Activated naive CD4-positive, alpha-beta T cell treated with anti-CD3 and anti-CD28 coated beads for 36 hours (primary cell): ENCODE data around the gene KSR2. TPM values are rescaled to one million over a fixed set of nuclear protein-coding genes. Genes with fewer than 3 reads are reported as not detected.
"Not testable (repeated sequence)": the region's sequence is repeated elsewhere in the genome, so short reads cannot be mapped to it uniquely, and the experiment has no call there.

Source experiments
- CTCF ChIA-PET: fragments of 350-600 bp; sonication (Branson Sonifier 250); formaldehyde crosslinking; loops from one replicate; lab custom pipeline; 2021; ENCODE audit warnings: antibody characterized with exemption; lab: Charles Lee
- DNase-seq: peaks from one replicate; pipeline ENCODE4 v3.0.0-alpha.2; 2020
- H3K27ac Mint-ChIP-seq: one replicate; pipeline ENCODE4 v1.8.0; 2021; ENCODE audit warnings: mild to moderate bottlenecking, mixed read lengths
- H3K27me3 Mint-ChIP-seq: one replicate; pipeline ENCODE4 v1.8.0; 2021; ENCODE audit warnings: low read depth, mixed read lengths
- H3K36me3 Mint-ChIP-seq: one replicate; pipeline ENCODE4 v1.8.0; 2021; ENCODE audit warnings: low read depth, mixed read lengths
- H3K4me1 Mint-ChIP-seq: one replicate; pipeline ENCODE4 v1.8.0; 2021; ENCODE audit warnings: low read depth, mixed read lengths
- H3K4me3 Mint-ChIP-seq: one replicate; pipeline ENCODE4 v1.8.0; 2021; ENCODE audit warnings: mild to moderate bottlenecking, moderate library complexity, mixed read lengths
- H3K9me3 Mint-ChIP-seq: one replicate; pipeline ENCODE4 v1.8.0; 2021; ENCODE audit warnings: mixed read lengths
- intact Hi-C: fragments of 100-400 bp; cut with micrococcal nuclease; formaldehyde crosslinking; loops from one replicate; pipeline ENCODE4 v1.15.1; 2023
- total RNA-seq, 2 experiments: library from RNA; stranded (reverse); gene quantifications; one replicate each; pipeline ENCODE4 v1.2.3, GENCODE V29; 2021

The KSR2 gene
- total RNA-seq, 2 experiments from 2014 or later: 0.05 TPM; not detected in 1

DNA sequence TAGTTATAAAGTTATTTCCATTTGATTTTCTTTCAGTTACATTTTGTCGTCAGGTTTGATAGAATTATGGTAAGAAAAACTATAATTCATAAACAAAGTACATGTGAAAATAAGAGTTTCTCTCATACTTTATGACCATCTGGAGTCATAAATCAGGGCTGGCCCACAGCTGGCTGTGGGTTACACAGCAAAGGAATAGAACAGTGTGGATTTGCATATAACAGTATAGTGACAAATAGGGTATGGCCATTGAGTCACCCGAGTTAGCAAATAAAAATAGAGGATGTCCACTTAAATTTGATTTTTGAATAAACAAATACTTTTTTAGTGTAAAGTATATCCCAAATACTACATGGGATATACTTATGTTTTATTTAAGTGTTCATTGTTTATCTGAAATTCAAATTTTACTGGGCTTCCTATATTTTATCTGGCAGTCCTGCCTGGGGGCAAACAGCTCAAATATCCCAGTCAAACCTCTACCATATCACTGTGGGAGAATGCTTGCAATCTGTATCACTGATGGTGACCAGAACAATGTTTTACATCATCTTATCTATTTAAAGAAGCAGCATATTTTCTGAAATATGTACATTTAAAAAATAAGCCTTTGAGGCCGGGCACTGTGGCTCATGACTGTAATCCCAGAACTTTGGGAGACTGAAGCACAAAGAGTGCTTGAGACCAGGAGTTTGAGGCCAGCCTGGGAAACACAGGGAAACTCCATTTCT, 65.5 kb downstream of the KSR2 start:
- CTCF ChIA-PET: no interaction called here
- no peaks in the 10 kb centered on the region for H3K4me1 Mint-ChIP-seq
- no peaks in the 10 kb centered on the region for H3K36me3 Mint-ChIP-seq
- H3K27me3 Mint-ChIP-seq: peaks cover under 1% of the 10 kb centered on the region
- no peak overlapping the region for H3K4me3 Mint-ChIP-seq
- peaks cover 4% of the 10 kb centered on the region for H3K9me3 Mint-ChIP-seq
- DNase-seq: no peak
- no peak overlapping the region for H3K27ac Mint-ChIP-seq
- intact Hi-C loops: no loop called here

DNA sequence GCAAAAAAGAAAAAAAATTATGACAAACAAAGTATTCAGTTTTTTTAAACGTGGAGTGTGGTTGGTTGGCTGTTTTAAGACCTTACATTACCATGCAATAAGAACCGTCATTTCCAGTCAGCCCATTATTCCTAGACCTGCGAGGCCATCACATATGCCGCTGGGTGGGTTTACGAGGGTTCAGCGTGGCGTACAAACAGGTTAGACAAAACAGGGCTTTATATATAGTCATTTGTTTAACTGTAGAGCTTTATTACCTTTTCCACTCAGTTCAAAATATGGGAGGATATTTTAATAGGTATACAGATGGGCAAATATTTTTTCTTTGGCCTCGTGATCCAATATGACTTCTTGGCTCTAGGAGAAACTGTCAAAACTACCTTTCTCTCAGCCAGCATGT, 67.2 kb downstream of the KSR2 start:
- intact Hi-C loops: no loop called here
- no peak overlapping the region for H3K27ac Mint-ChIP-seq
- H3K36me3 Mint-ChIP-seq: no peaks in the 10 kb centered on the region
- H3K4me3 Mint-ChIP-seq: no peak overlapping the region
- CTCF ChIA-PET: no interaction called here
- H3K9me3 Mint-ChIP-seq: peaks cover 4% of the 10 kb centered on the region
- peaks cover 6% of the 10 kb centered on the region for H3K27me3 Mint-ChIP-seq
- DNase-seq: no peak
- no peaks in the 10 kb centered on the region for H3K4me1 Mint-ChIP-seq

DNA sequence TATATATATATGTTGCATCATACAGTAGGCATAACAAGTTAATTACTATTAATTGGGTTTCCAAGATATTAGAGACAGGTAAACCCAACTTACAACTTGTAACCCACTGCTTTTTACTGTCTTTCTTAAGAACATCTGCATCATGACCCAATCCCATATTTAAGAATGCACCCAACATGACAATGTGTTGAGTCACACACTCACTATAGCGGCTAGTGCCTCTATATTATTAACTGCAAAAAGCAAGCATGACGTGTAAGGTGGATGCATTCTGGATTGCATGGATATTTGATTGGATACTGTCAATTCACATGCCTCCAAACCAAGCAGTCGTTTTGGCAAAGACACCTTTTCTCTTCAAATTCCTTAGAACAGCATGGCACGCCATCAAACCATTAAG, 68.2 kb downstream of the KSR2 start:
- peaks cover 10% of the 10 kb centered on the region for H3K27me3 Mint-ChIP-seq
- no peak for DNase-seq
- CTCF ChIA-PET: no interaction called here
- H3K36me3 Mint-ChIP-seq: no peaks in the 10 kb centered on the region
- no peaks in the 10 kb centered on the region for H3K4me1 Mint-ChIP-seq
- intact Hi-C loops: no loop called here
- H3K9me3 Mint-ChIP-seq: peaks cover 4% of the 10 kb centered on the region
- H3K4me3 Mint-ChIP-seq: no peak overlapping the region
- H3K27ac Mint-ChIP-seq: no peak overlapping the region

DNA sequence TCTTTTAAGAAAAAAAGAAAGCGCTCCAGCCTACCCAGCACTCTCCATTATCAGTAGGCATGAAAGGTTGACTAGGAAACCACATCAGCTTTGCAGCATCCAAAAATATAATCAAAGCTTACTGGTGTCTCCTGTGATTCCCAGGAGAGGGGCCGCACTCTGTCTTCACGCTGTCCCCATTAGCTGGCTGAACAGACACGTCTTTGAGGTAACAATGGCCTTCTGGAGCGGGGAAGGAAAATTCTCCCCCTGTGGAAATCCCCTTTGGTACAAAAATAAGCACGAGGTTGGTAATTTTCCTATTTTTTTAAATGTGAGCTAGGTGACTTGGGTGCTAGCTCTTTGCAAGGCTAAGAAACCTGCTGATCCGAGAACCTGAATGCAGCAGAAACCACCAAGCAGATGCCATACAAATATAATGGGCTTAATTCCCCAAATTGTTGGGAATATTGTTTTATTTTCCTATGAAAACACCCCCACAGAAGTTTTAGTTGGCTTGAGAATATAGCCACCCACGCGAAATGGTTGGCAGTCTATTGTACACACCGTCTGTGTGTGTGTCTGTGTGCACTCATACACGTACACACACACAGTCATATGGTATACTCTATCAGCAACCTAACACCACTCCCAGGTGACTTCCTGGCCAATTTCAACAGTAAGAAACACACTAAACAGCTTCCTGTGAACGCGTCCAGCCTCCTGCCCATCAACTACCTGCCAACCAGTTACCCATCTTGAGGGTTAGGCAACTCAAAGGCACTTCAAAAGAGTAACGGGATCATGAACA, 71.2 kb downstream of the KSR2 start:
- H3K9me3 Mint-ChIP-seq: peaks cover 4% of the 10 kb centered on the region
- no peak overlapping the region for H3K4me3 Mint-ChIP-seq
- no peaks in the 10 kb centered on the region for H3K36me3 Mint-ChIP-seq
- CTCF ChIA-PET: interaction anchor here (0.6 to 0.8 kb wide), 4 partner anchors 52 to 478 kb away, joined by 3 to 5 read pairs (median 3); no protein-coding TSS in a partner anchor
- H3K27me3 Mint-ChIP-seq: peaks cover 10% of the 10 kb centered on the region
- intact Hi-C loops: no loop called here
- no peak overlapping the region for H3K27ac Mint-ChIP-seq
- no peak for DNase-seq
- no peaks in the 10 kb centered on the region for H3K4me1 Mint-ChIP-seq

DNA sequence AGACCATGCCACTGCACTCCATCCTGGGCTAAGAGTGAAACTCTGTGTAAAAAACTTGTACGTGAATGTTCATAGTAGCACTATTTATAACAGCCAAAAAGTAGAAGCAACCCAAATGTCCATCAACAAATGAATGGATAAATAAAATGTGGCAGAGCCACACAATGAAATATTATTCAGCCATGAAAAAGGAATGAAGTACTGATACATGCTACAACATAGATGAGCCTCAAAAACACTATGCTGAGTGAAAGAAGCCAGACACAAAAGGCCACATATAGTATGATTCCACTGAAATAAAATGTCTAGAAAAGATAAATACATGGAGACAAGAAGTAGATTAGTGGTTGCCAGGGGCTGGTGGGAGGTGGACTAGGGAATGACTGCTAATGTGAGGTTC, 72.8 kb downstream of the KSR2 start:
- intact Hi-C loops: no loop called here
- Mint-ChIP-seq H3K9me3 (peaks cover 4% of the 10 kb centered on the region), H3K36me3 (no peaks in the 10 kb centered on the region), H3K4me1 (no peaks in the 10 kb centered on the region), H3K27ac (no peak overlapping the region), H3K27me3 (peaks cover 10% of the 10 kb centered on the region), H3K4me3 (no peak overlapping the region)
- CTCF ChIA-PET: no interaction called here
- no peak for DNase-seq

DNA sequence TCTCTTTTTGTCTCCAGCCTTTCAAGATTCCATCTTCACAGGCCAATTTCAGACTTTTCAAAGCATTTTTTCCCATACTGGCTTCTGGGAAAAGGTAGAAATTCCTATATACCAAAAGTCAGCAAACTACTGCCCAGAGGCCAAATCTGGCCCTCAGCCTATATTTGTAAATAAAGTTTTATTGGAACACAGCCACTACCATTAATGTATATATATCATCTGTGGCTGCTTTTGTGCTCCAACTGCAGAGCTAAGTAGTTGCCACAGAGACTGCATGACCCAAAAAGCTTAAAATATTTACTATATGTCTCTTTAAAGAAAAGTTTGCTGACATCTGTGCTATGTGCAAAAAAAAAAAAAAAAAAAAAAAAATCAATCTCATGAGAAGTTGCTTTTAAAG, 76.3 kb downstream of the KSR2 start:
- Mint-ChIP-seq H3K36me3 (no peaks in the 10 kb centered on the region), H3K27ac (no peak overlapping the region), H3K9me3 (no peaks in the 10 kb centered on the region), H3K4me3 (no peak overlapping the region), H3K4me1 (no peaks in the 10 kb centered on the region), H3K27me3 (peaks cover 12% of the 10 kb centered on the region)
- intact Hi-C loops: no loop called here
- no peak for DNase-seq
- CTCF ChIA-PET: interaction anchor here (0.7 to 0.9 kb wide), 2 partner anchors 60 to 228 kb away, joined by 3 read pairs; no protein-coding TSS in a partner anchor

DNA sequence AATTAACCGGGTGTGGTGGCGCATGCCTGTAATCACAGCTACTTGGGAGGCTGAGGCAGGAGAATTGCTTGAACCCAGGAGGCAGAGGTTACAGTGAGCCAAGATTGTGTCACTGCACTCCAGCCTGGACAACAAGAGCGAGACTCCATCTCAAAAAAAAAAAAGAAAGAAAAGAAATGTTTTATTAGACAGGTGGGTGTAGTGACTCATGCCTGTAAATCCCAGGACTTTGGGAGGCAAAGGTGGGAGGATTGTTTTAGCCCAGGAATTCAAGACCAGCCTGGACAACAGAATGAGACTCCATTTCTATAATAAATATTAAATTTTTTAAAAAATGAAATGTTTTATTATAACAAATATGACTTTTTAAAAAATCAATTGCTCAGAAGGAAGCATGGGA, 77.5 kb downstream of the KSR2 start:
- DNase-seq, H3K36me3 Mint-ChIP-seq, H3K27me3 Mint-ChIP-seq, H3K4me1 Mint-ChIP-seq, intact Hi-C loops, H3K4me3 Mint-ChIP-seq, H3K27ac Mint-ChIP-seq, CTCF ChIA-PET, H3K9me3 Mint-ChIP-seq: not testable (repeated sequence)

DNA sequence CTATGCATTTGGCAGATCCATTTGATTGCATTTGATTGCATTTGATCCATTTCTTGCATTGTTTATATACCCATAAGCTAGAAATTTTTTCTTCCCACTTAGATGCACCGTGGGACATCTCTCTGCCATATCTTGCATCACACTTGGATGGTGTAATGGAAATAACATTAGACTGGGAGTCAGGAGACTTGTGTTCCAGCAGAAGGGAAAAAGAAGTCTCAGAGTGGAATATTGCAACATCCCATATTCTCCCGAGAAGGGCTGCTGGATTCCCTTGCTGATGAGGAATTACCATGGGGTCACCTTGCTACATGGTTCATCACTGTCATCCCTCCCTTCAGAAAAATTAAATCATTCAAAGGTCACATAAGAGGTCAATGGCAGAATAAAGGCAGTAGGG, 78.1 kb downstream of the KSR2 start:
- Mint-ChIP-seq H3K9me3 (no peaks in the 10 kb centered on the region), H3K4me1 (no peaks in the 10 kb centered on the region), H3K27ac (no peak overlapping the region), H3K4me3 (no peak overlapping the region), H3K27me3 (peaks cover 6% of the 10 kb centered on the region), H3K36me3 (no peaks in the 10 kb centered on the region)
- CTCF ChIA-PET: no interaction called here
- intact Hi-C loops: no loop called here
- DNase-seq: no peak

DNA sequence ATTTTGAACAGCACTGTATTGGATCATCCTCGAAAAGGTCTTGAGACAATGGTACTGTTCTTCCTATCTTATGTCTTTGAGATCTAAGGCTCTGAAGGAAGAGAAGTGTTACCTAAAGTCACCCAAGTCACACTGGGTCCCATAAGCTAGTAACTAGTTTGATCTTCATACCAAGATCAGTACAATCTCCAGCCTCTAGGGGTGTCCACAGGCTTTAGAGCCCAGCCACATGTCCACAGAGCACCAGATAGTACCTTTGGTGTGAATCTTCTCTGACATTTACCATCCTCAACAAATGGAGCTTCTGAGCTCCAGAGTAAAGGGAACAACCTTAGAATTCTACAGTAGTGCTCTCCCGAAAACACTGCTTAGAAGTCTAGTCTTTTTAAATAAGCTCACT, 78.7 kb downstream of the KSR2 start:
- DNase-seq: no peak
- no peak overlapping the region for H3K4me3 Mint-ChIP-seq
- CTCF ChIA-PET: no interaction called here
- H3K9me3 Mint-ChIP-seq: no peaks in the 10 kb centered on the region
- no peak overlapping the region for H3K27ac Mint-ChIP-seq
- H3K4me1 Mint-ChIP-seq: no peaks in the 10 kb centered on the region
- H3K36me3 Mint-ChIP-seq: no peaks in the 10 kb centered on the region
- intact Hi-C loops: no loop called here
- H3K27me3 Mint-ChIP-seq: peaks cover 6% of the 10 kb centered on the region

DNA sequence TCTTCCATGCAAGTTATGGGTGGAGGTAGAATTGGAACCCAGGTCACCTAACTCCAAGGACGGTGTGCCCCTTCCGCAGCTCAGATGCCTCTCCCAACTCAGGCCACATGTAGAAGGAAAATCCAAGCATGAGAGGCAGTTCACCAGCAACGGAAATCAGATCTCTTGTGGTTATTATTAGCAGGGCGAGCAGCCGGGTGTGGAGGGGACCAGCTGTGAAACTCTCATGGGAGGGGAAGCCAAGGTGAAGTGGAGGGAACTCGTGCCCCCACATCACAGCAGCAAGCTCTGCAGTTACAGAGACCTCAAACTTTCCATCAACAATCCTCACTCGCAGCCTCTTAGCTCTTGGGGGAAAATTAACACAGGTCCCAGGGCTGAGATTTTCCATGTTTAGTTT, 79.7 kb downstream of the KSR2 start:
- DNase-seq: no peak
- CTCF ChIA-PET: no interaction called here
- peaks cover 11% of the 10 kb centered on the region for H3K27me3 Mint-ChIP-seq

DNA sequence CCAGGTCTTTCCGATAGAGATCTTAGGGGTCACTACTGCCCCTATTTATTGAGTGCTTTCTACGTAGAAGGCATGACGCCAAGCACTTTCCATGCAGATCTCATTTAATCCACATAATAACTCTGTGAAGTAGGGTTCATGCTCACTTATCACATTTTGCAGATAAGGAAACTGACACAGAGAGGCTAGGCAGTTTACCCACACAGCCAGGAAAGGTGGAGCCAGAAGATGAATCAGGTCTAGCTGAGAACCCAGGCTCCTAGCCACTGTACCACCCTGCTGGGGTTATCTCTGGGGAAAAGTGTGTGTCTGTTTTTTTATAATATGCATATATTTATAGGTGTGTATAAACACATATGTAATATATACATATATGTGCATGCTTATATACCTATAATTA, 83.6 kb downstream of the KSR2 start:
- no peak for DNase-seq
- CTCF ChIA-PET: no interaction called here
- H3K4me1 Mint-ChIP-seq: no peaks in the 10 kb centered on the region
- intact Hi-C loops: no loop called here
- H3K36me3 Mint-ChIP-seq: no peaks in the 10 kb centered on the region
- H3K27me3 Mint-ChIP-seq: peaks cover 18% of the 10 kb centered on the region
- H3K4me3 Mint-ChIP-seq: no peak overlapping the region
- no peaks in the 10 kb centered on the region for H3K9me3 Mint-ChIP-seq
- H3K27ac Mint-ChIP-seq: no peak overlapping the region

More for the DNA sequence above, 79.7 kb downstream of the KSR2 start:
- H3K27ac Mint-ChIP-seq: no peak overlapping the region
- H3K4me1 Mint-ChIP-seq: no peaks in the 10 kb centered on the region
- intact Hi-C loops: no loop called here
- no peaks in the 10 kb centered on the region for H3K9me3 Mint-ChIP-seq
- H3K36me3 Mint-ChIP-seq: no peaks in the 10 kb centered on the region
- H3K4me3 Mint-ChIP-seq: no peak overlapping the region

DNA sequence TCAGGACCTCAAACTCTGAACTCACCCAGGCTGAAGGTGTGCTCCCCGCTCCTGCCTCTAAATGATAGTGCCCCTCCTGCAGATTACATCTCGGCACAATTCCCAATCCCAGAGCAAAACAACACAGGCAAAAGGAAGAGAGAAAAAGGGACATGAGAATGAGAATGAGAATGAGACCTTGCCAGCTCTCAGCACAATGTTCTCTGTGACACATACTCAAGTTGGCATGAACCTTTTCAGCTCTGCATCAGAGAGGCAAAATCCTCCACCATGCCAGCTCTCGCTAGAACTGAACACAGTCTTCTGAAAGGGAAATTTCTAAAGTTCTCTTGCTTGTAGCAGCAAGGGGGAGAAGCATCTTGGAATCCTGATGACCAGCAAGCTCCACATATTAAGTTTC, 84.6 kb downstream of the KSR2 start:
- intact Hi-C loops: no loop called here
- Mint-ChIP-seq H3K27ac (no peak overlapping the region), H3K9me3 (no peaks in the 10 kb centered on the region), H3K27me3 (peaks cover 14% of the 10 kb centered on the region), H3K4me1 (no peaks in the 10 kb centered on the region), H3K36me3 (no peaks in the 10 kb centered on the region), H3K4me3 (no peak overlapping the region)
- CTCF ChIA-PET: interaction anchor here (1.2 kb wide), 1 partner anchor 494 kb away, joined by 3 read pairs; no protein-coding TSS in a partner anchor
- no peak for DNase-seq
